Fibroblast of upper back skin (primary cell): ENCODE results near the gene SQSTM1.
A peak's percentile ranks its signal among the peaks of the same experiment; 100 is the strongest.
"Not testable (repeated sequence)": the region's sequence is repeated elsewhere in the genome, so short reads cannot be mapped to it uniquely, and the experiment has no call there.

Experiments
- DNase-seq: peaks from one replicate; pipeline ENCODE4 v3.0.0-alpha.2; 2013

SQSTM1 gene

GRCh38 chr5:179820483-179821297 lies at the start of gene SQSTM1:
TSS of gene SQSTM1 (plus strand) at chr5:179820905. CDS start at chr5:179820937, 32 bp downstream.
- peak; percentile 71 for DNase-seq

GRCh38 chr5:179771311-179771895 lies 49.3 kb upstream of the SQSTM1 start:
- no peak for DNase-seq

GRCh38 chr5:179772351-179772750 lies 48.4 kb upstream of the SQSTM1 start:
- DNase-seq, result no peak

- no peak for DNase-seq
Observed at GRCh38 chr5:179773686-179774040, 47.0 kb upstream of the SQSTM1 start.

GRCh38 chr5:179774442-179774841 lies 46.3 kb upstream of the SQSTM1 start:
- no peak for DNase-seq

GRCh38 chr5:179776411-179776938 lies 44.2 kb upstream of the SQSTM1 start:
- DNase-seq, result no peak

GRCh38 chr5:179777456-179777855 lies 43.2 kb upstream of the SQSTM1 start:
- DNase-seq, result no peak

- DNase-seq, result no peak
Observed at GRCh38 chr5:179777909-179778308, 42.8 kb upstream of the SQSTM1 start.

- no peak for DNase-seq
Observed at GRCh38 chr5:179778591-179778990, 42.1 kb upstream of the SQSTM1 start.

GRCh38 chr5:179779826-179780225 lies 40.9 kb upstream of the SQSTM1 start:
- no peak for DNase-seq

GRCh38 chr5:179780362-179780761 lies 40.3 kb upstream of the SQSTM1 start:
- DNase-seq, result no peak

GRCh38 chr5:179781846-179782245 lies 38.9 kb upstream of the SQSTM1 start:
- DNase-seq, result no peak

GRCh38 chr5:179783128-179783527 lies 37.6 kb upstream of the SQSTM1 start:
- DNase-seq, result no peak

- DNase-seq, result no peak
Observed at GRCh38 chr5:179786861-179787260, 33.8 kb upstream of the SQSTM1 start.

GRCh38 chr5:179788193-179788854 lies 32.4 kb upstream of the SQSTM1 start:
- DNase-seq, result no peak

- DNase-seq, result not testable (repeated sequence)
Observed at GRCh38 chr5:179789278-179789677, 31.4 kb upstream of the SQSTM1 start.

GRCh38 chr5:179791881-179792611 lies 28.7 kb upstream of the SQSTM1 start:
- DNase-seq, result no peak

- DNase-seq, result no peak
Observed at GRCh38 chr5:179792612-179793467, 27.9 kb upstream of the SQSTM1 start.

GRCh38 chr5:179793468-179794139 lies 27.1 kb upstream of the SQSTM1 start, which contains the start of gene LTC4S:
TSS of gene LTC4S (plus strand) at chr5:179793986. CDS start at chr5:179794081, 95 bp downstream.
- DNase-seq, result peak; percentile 65

- DNase-seq, result no peak
Observed at GRCh38 chr5:179794171-179794570, 26.5 kb upstream of the SQSTM1 start.

GRCh38 chr5:179794575-179794974 lies 26.1 kb upstream of the SQSTM1 start:
- no peak for DNase-seq
